K562 (cell line): ENCODE data around the gene DNAJC19. TPM values are rescaled to one million over a fixed set of nuclear protein-coding genes. Genes with fewer than 3 reads are reported as not detected.

Experiments
- BCOR ChIP-seq: fragments of 450-650 bp; IDR thresholded peaks from 2 replicates; pipeline ENCODE4 v1.6.1; 2016
- CXXC5 ChIP-seq: fragments of 250-450 bp; sonication (Bioruptor Pico); IDR thresholded peaks from 2 replicates; pipeline ENCODE4 v1.8.0; 2022; ENCODE audit warnings: inconsistent platforms, mild to moderate bottlenecking, moderate library complexity
- E4F1 ChIP-seq: fragments of 250-450 bp; sonication (Bioruptor Pico); IDR thresholded peaks from 2 replicates; pipeline ENCODE4 v1.5.0; 2021; ENCODE audit warnings: mild to moderate bottlenecking, borderline replicate concordance
- FOXK2 ChIP-seq, 2 experiments: fragments of 450-650 bp; IDR thresholded peaks in 1 of 2; conservative IDR thresholded peaks in 1 of 2; 2 replicates each; pipeline ENCODE4 v1.6.1; 2016; ENCODE audit warnings: low read depth in 2 of 2, mild to moderate bottlenecking in 1 of 2
- KLF1 ChIP-seq: fragments of 450-650 bp; IDR thresholded peaks from 2 replicates; pipeline ENCODE4 v1.6.1; 2016; ENCODE audit warnings: missing genetic modification characterization, missing compliant biosample characterization
- MEIS2 ChIP-seq: fragments of 450-650 bp; IDR thresholded peaks from 2 replicates; pipeline ENCODE4 v1.6.1; 2014; ENCODE audit warnings: mild to moderate bottlenecking; ENCODE audit not compliant: partially characterized antibody
- NR2C1 ChIP-seq, 2 experiments: fragments of 450-650 bp; IDR thresholded peaks; 2 replicates each; pipeline ENCODE4 v1.6.1; 2017; ENCODE audit warnings: mild to moderate bottlenecking in 2 of 2, antibody characterized with exemption in 1 of 2, inconsistent platforms in 1 of 2, missing compliant biosample characterization in 1 of 2, missing genetic modification characterization in 1 of 2
- NRF1 ChIP-seq, 2 experiments: fragments of 450-650 bp; IDR thresholded peaks in 1 of 2; conservative IDR thresholded peaks in 1 of 2; 2 replicates each; pipeline ENCODE4 v1.6.1; 2014; ENCODE audit warnings: mild to moderate bottlenecking in 2 of 2
- PML ChIP-seq: IDR thresholded peaks from 2 replicates; pipeline ENCODE4 v1.6.1; 2012; ENCODE audit warnings: low read length, inconsistent platforms
- SRF ChIP-seq, 2 experiments: fragments of 250-450, 450-650 bp in 1 of 2; sonication (Bioruptor Pico) in 1 of 2; sonication (generic) in 1 of 2; formaldehyde crosslinking; IDR thresholded peaks; 2 replicates each; pipeline versions ENCODE4 v1.5.0 to v1.5.1; 2020 to 2022; ENCODE audit warnings: mild to moderate bottlenecking in 1 of 2, missing genetic modification reagents in 1 of 2
- USF2 ChIP-seq: sonication (generic); formaldehyde crosslinking; IDR thresholded peaks from 2 replicates; pipeline ENCODE4 v1.5.0; 2020; ENCODE audit warnings: missing genetic modification reagents
- ZNF431 ChIP-seq: sonication (generic); formaldehyde crosslinking; IDR thresholded peaks from 2 replicates; pipeline ENCODE4 v1.8.0; 2022; ENCODE audit warnings: mild to moderate bottlenecking, missing genetic modification reagents
- ZSCAN32 ChIP-seq: fragments of 450-650 bp; formaldehyde crosslinking; IDR thresholded peaks from 2 replicates; pipeline ENCODE4 v1.4.0; 2020; ENCODE audit warnings: mild to moderate bottlenecking, moderate library complexity
- polyA plus RNA-seq, 8 experiments: library from polyadenylated mRNA; depleted of rRNA in 4 of 8; stranded (reverse) in 5 of 8; unstranded in 3 of 8; fragments of >200 nt; fragmentation: Nextera tagmentation in 2 of 8; fragmentation: Illumina TruSeq in 1 of 8; extraction: Ambion mirVana in 2 of 8; extraction: Trizol in 1 of 8; gene quantifications; 2 replicates each; pipeline versions ENCODE4 v1.2.1 to v1.2.3, GENCODE V29; 2011 to 2014; ENCODE audit warnings: inconsistent platforms in 1 of 8, missing spikeins in 1 of 8
- total RNA-seq, 7 experiments: library from RNA; depleted of rRNA in 6 of 7; stranded (reverse); fragments of >200 nt in 6 of 7; fragmentation: Illumina TruSeq in 2 of 7; extraction: Trizol in 2 of 7; gene quantifications; 2 replicates each; pipeline versions ENCODE4 v1.2.1 to v1.2.3, GENCODE V29; 2011 to 2021; ENCODE audit warnings: low replicate concordance in 1 of 7

Gene DNAJC19
- total and polyA plus RNA-seq, 9 of the 15 experiments (the other 6 are each of a cell fraction or from before 2014, with no cell fraction given) = 55.7 to 184 (median 99.1) TPM

- peak; percentile 84 to 92 for TF ChIP-seq FOXK2 (conservative IDR thresholded peaks at IDR 0.05 in 1 of 2, IDR thresholded peaks at IDR 0.05 in 1 of 2; ENCODE audit: low read depth in 2 of 2)
- peak; percentile 98 for TF ChIP-seq E4F1 (CRISPR knock-in tag)
- TF ChIP-seq PML = peak; percentile 77; the same call in 1 of the 2 replicates
- TF ChIP-seq BCOR = 0 out of 2 replicates have a peak, but pooled peaks have one; percentile 9
- TF ChIP-seq CXXC5 = peak; percentile 84
- TF ChIP-seq ZNF431 (CRISPR knock-in tag) = 0 out of 2 replicates have a peak, but pooled peaks have one; percentile 16
- TF ChIP-seq NR2C1 (IDR thresholded peaks at IDR 0.05) = peak; percentile 43; the same call in 1 of the 2 replicates
- TF ChIP-seq NR2C1 (tag; IDR thresholded peaks at IDR 0.05) = peak; percentile 62
- no peak for TF ChIP-seq ZSCAN32
- no peak for TF ChIP-seq MEIS2
- TF ChIP-seq USF2 (CRISPR knock-in tag) = no peak
- no peak for TF ChIP-seq KLF1
- peak; percentile 87 to 89 for TF ChIP-seq NRF1 (conservative IDR thresholded peaks at IDR 0.05 in 1 of 2, IDR thresholded peaks at IDR 0.05 in 1 of 2)
- TF ChIP-seq SRF (CRISPR knock-in tag; IDR thresholded peaks at IDR 0.05) = 0 out of 4 replicates have a peak, but pooled peaks of 1 of the 2 experiments have one; percentile 20
Measured at GRCh38 chr3:180989291-180990163, at the start of gene DNAJC19 (continued).
